NCI-H1105 (cell line): ENCODE results near the gene PCDHGA7.
"Not testable (repeated sequence)": the region's sequence is repeated elsewhere in the genome, so short reads cannot be mapped to it uniquely, and the experiment has no call there.

Experiments used
- DNase-seq: peaks from one replicate; lab custom pipeline; 2025; lab: John Stamatoyannopoulos, UW

Gene PCDHGA7

GRCh38 chr5:141366016-141366896, 16.3 kb upstream of the PCDHGA7 start:
- DNase-seq, result no peak

DNA sequence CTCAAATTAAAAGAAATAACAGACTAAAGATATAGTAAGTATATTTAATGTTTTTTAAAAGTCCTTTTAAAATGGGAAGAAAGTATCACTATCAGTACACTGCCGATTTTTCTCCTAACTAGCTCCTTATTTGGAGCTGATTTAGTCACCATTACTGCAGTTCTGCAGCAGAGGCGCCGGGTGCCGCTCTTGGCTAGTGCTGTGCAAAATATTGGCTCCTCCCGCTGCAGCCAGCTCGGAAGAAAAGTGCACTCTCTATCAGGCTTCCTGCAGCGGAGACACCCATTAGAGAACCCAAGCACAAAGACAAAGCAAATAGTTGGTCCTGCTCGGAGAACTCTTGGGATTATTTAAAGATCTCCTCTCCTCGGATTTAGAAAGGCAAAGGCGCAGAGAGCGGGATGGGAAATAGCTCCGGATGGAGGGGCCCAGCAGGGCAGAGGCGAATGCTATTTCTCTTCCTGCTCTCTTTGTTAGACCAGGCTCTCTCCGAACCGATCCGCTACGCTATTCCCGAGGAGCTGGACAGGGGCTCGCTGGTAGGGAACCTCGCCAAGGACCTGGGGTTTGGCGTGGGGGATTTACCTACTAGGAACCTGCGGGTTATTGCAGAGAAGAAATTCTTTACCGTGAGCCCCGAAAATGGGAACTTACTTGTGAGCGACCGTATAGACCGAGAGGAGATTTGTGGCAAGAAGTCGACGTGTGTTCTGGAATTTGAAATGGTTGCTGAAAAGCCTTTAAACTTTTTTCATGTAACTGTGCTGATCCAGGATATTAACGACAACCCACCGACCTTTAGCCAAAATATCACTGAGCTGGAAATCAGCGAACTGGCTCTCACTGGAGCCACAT, 12.3 kb upstream of the PCDHGA7 start, which contains the start of gene PCDHGB3:
PCDHGB3 (plus strand) TSS at position 249 of the 855 bp plus-strand sequence; CDS start at position 402, 153 bp downstream.
- no peak for DNase-seq

DNA sequence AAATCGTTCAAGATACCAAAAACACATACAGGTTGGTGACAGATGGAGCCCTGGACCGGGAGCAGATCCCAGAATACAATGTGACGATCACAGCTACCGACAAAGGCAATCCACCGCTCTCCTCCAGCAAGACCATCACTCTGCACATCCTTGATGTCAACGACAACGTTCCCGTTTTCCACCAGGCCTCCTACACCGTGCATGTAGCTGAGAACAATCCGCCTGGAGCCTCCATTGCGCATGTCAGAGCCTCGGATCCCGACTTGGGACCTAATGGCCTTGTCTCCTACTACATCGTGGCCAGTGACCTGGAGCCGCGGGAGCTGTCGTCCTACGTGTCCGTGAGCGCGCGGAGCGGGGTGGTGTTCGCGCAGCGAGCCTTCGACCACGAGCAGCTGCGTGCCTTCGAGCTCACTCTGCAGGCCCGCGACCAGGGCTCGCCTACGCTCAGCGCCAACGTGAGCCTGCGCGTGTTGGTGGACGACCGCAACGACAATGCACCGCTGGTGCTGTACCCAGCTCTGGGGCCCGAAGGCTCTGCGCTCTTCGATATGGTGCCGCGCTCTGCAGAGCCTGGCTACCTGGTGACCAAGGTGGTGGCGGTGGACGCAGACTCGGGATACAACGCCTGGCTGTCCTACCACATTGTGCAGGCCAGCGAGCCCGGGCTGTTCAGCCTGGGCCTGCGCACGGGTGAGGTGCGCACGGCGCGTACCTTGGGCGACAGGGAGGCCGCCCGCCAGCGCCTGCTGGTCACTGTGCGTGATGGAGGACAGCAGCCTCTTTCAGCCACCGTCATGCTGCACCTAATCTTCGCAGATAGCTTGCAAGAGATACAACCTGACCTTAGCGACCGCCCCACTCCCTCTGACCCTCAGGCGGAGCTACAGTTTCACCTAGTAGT, 10.7 kb upstream of the PCDHGA7 start:
- DNase-seq, result no peak

DNA sequence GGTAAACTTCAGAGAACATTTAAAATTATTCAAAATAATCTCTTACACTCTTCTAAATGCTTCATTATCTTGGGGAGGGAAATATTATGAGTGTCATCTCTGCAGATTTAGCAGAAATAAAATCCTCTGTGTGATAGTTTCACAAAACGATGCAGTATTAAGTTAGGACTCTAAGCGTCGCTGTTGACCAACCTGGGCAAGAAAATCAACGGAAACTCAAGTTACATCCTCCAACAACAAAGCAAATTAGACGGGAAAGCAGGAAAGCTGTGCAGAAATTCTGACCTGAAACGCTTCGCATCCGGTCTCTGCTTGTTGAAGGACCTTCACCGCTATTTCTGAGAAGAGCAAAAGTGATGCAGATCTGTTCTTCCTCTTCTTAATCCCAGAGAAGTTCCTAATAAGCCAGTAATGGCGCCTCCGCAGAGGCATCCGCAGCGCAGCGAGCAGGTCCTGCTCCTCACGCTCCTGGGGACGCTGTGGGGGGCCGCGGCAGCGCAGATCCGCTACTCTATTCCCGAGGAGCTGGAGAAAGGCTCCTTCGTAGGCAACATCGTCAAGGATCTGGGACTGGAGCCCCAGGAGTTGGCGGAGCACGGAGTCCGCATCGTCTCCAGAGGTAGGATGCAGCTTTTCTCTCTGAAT, 8.7 kb upstream of the PCDHGA7 start, which contains the start of gene PCDHGA6:
PCDHGA6 (plus strand) TSS at position 219 of the 645 bp plus-strand sequence; CDS start at position 412, 193 bp downstream.
- no peak for DNase-seq

- no peak for DNase-seq
These were observed 7.9 kb upstream of the PCDHGA7 start for GRCh38 chr5:141374627-141375026.

DNA sequence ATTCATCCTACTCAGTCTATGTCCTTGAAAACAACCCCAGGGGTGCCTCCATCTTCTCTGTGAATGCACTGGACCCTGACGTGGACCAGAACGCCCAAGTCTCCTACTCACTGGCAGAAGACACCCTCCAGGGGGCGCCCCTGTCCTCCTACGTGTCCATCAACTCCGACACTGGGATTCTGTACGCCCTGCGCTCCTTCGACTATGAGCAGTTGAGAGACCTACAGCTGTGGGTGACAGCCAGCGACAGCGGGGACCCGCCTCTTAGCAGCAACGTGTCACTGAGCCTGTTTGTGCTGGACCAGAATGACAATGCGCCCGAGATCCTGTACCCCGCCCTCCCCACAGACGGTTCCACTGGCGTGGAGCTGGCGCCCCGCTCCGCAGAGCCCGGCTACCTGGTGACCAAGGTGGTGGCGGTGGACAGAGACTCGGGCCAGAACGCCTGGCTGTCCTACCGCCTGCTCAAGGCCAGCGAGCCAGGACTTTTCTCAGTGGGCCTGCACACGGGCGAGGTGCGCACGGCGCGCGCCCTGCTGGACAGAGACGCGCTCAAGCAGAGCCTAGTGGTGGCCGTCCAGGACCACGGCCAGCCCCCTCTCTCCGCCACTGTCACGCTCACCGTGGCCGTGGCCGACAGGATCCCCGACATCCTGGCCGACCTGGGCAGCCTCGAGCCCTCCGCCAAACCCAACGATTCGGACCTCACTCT, 6.9 kb upstream of the PCDHGA7 start:
- not testable (repeated sequence) for DNase-seq

DNA sequence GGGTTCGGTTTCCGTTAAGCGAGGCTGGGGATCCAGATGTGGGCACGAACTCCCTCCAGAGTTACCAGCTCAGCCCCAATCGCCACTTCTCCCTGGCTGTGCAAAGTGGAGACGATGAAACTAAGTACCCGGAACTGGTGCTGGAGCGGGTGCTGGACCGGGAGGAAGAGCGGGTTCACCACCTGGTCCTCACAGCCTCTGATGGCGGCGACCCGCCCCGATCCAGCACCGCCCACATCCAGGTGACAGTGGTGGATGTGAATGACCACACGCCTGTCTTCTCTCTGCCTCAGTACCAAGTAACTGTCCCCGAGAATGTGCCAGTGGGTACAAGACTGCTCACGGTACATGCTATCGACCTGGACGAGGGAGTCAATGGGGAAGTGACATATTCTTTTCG, 803 bp downstream of the PCDHGA7 start:
- DNase-seq, result no peak

- DNase-seq, result no peak
These were observed 2.1 kb downstream of the PCDHGA7 start for GRCh38 chr5:141384471-141385267.

DNA sequence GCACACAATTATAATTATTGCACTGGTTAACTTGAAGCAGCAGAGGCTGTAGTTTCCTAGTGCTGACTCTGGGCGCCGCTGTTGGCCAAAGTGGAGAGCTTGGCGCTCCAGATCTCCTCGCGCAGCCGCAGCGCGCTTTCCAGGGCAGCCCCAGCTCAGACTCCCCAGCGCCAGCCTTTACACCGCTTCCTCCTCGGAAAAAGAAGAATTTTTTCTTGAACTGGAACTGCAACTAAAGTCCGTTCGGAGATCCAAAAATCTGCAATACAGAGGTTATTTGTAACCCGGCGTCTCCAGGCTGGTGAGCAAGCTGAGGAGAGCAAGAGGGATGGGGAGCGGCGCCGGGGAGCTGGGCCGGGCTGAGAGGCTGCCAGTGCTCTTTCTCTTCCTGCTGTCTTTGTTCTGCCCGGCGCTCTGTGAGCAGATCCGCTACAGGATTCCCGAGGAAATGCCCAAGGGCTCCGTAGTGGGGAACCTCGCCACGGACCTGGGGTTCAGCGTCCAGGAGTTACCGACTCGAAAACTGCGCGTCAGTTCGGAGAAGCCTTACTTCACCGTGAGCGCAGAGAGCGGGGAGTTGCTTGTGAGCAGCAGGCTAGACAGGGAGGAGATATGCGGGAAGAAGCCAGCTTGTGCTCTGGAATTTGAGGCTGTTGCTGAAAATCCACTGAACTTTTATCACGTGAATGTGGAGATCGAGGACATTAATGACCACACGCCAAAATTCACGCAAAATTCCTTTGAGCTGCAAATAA, 5.2 kb downstream of the PCDHGA7 start, which contains the start of gene PCDHGB4:
PCDHGB4 (plus strand) TSS at position 142 of the 755 bp plus-strand sequence; CDS start at position 329, 187 bp downstream.
- DNase-seq, result not testable (repeated sequence)

- DNase-seq, result no peak
These were observed 6.1 kb downstream of the PCDHGA7 start for GRCh38 chr5:141388661-141389060.

GRCh38 chr5:141389153-141390042, 6.9 kb downstream of the PCDHGA7 start:
- no peak for DNase-seq

DNA sequence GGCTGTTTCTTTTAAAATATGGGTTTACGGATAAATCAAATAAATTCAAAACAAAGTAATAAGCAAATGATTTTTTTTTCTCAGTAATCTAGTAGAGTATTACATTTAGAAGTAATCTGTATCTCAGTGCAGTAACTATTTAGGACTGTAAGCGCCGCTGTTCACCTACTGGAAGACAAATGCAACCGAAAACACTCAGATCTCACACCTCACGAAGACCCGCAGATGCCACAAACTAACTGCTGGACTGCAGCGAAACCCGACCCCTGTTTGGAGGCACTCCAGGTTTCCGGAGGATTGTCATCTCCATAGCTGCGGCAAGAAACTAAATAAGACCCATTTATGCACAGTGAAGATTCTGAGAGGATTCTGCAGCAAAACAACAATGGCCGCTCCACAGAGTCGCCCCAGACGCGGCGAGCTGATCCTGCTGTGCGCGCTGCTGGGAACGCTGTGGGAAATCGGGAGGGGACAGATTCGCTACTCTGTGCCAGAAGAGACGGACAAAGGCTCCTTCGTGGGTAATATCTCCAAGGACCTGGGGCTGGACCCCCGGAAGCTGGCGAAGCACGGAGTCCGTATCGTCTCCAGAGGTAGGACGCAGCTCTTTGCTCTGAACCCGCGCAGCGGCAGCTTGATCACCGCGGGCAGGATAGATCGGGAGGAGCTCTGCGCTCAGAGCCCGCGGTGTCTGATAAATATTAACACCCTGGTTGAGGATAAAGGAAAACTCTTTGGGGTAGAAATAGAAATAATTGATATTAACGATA, 10.1 kb downstream of the PCDHGA7 start, which contains the start of gene PCDHGA8:
PCDHGA8 (plus strand) TSS at position 205 of the 770 bp plus-strand sequence; CDS start at position 386, 181 bp downstream.
- DNase-seq, result no peak

- DNase-seq, result no peak
These were observed 10.7 kb downstream of the PCDHGA7 start for GRCh38 chr5:141393267-141393666.

DNA sequence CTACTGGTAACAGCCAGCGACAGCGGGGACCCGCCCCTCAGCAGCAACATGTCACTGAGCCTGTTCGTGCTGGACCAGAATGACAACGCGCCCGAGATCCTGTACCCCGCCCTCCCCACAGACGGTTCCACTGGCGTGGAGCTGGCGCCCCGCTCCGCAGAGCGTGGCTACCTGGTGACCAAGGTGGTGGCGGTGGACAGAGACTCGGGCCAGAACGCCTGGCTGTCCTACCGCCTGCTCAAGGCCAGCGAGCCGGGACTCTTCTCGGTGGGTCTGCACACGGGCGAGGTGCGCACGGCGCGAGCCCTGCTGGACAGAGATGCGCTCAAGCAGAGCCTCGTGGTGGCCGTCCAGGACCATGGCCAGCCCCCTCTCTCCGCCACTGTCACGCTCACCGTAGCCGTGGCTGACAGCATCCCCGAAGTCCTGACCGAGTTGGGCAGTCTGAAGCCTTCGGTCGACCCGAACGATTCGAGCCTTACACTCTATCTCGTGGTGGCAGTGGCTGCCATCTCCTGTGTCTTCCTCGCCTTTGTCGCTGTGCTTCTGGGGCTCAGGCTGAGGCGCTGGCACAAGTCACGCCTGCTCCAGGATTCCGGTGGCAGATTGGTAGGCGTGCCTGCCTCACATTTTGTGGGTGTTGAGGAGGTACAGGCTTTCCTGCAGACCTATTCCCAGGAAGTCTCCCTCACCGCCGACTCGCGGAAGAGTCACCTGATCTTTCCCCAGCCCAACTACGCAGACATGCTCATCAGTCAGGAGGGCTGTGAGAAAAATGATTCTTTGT, 12.1 kb downstream of the PCDHGA7 start:
- DNase-seq, result not testable (repeated sequence)

DNA sequence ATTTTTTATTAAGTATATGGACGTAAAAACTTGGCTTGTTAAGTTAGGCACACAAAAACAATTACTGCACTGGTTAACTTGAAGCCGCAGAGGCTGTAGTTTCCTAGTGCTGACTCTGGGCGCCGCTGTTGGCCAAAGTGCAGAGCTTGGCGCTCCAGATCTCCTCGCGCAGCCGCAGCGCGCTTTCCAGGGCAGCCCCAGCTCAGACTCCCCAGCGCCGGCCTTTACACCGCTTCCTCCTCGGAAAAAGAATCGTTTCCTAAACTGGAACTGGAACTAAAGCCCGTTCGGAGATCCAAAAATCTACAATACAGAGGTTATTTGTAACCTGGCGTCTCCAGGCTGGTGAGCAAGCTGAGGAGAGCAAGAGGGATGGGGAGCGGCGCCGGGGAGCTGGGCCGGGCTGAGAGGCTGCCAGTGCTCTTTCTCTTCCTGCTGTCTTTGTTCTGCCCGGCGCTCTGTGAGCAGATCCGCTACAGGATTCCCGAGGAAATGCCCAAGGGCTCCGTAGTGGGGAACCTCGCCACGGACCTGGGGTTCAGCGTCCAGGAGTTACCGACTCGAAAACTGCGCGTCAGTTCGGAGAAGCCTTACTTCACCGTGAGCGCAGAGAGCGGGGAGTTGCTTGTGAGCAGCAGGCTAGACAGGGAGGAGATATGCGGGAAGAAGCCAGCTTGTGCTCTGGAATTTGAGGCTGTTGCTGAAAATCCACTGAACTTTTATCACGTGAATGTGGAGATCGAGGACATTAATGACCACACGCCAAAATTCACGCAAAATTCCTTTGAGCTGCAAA, 15.4 kb downstream of the PCDHGA7 start, which contains the start of gene PCDHGB5:
PCDHGB5 (plus strand) TSS at position 192 of the 796 bp plus-strand sequence; CDS start at position 373, 181 bp downstream.
- not testable (repeated sequence) for DNase-seq
